Measurements from ENCODE around the gene CRB2. TPM values are rescaled to one million over a fixed set of nuclear protein-coding genes. Genes with fewer than 3 reads are reported as not detected.

Gene CRB2
- total and polyA plus RNA-seq, 2 of the 13 experiments (the other 11 are each of a cell fraction or from before 2014, with no cell fraction given) = 0.01 to 0.29 TPM

- TF ChIP-seq ZHX2 (IDR thresholded peaks at IDR 0.05; ENCODE audit: low read depth) = no peak
- no peak for TF ChIP-seq ZHX2 (CRISPR knock-in tag; IDR thresholded peaks at IDR 0.05; ENCODE audit: borderline replicate concordance)
- no peak for TF ChIP-seq GLMP (CRISPR knock-in tag; IDR thresholded peaks at IDR 0.05; ENCODE audit: borderline replicate concordance)
- no peak for TF ChIP-seq ZNF44 (CRISPR knock-in tag; IDR thresholded peaks at IDR 0.05)
- no peak for TF ChIP-seq CBFB (CRISPR knock-in tag; IDR thresholded peaks at IDR 0.05)
- TF ChIP-seq ZNF350 (CRISPR knock-in tag; IDR thresholded peaks at IDR 0.05; ENCODE audit: borderline replicate concordance, low read depth) = 0 out of 2 replicates have a peak, but pooled peaks have one; percentile 34
- TF ChIP-seq ZNF788 (CRISPR knock-in tag; IDR thresholded peaks at IDR 0.05; ENCODE audit: borderline replicate concordance) = peak; percentile 56; the same call in 1 of the 2 replicates
- no peak for TF ChIP-seq SMARCC2 (IDR thresholded peaks at IDR 0.05)
- 0 out of 4 replicates have a peak, but pooled peaks have one; percentile 33 to 44 for TF ChIP-seq HMGXB4 (CRISPR knock-in tag; IDR thresholded peaks at IDR 0.05; ENCODE audit: borderline replicate concordance in 1 of 2, low read depth in 1 of 2)
- TF ChIP-seq CREM (IDR thresholded peaks at IDR 0.05) = no peak
- TF ChIP-seq CREM (CRISPR knock-in tag; IDR thresholded peaks at IDR 0.05) = no peak
- no peak for TF ChIP-seq CBX5 (CRISPR knock-in tag; IDR thresholded peaks at IDR 0.05; ENCODE audit: borderline replicate concordance)
- TF ChIP-seq KDM4B (CRISPR knock-in tag; IDR thresholded peaks at IDR 0.05) = no peak
- TF ChIP-seq ZNF784 (CRISPR knock-in tag; IDR thresholded peaks at IDR 0.05; ENCODE audit: borderline replicate concordance) = no peak
- no peak for TF ChIP-seq FOXA1 (IDR thresholded peaks at IDR 0.05)
- no peak for TF ChIP-seq FOXA1 (CRISPR knock-in tag; IDR thresholded peaks at IDR 0.05)
- TF ChIP-seq MAFF (IDR thresholded peaks at IDR 0.05; ENCODE audit: low read depth, low read length) = no peak
- TF ChIP-seq POGZ (CRISPR knock-in tag; IDR thresholded peaks at IDR 0.05) = no peak
- TF ChIP-seq ZNF790 (CRISPR knock-in tag; IDR thresholded peaks at IDR 0.05; ENCODE audit: borderline replicate concordance) = no peak
Measured at GRCh38 chr9:123353984-123354591, 1.9 kb upstream of the CRB2 start (continued).
